ENCODE data around the gene RPN2. TPM values are rescaled to one million over a fixed set of nuclear protein-coding genes. Genes with fewer than 3 reads are reported as not detected.

RPN2 gene
- total RNA-seq, 2 experiments from 2014 or later, result 110 to 138 TPM

DNA sequence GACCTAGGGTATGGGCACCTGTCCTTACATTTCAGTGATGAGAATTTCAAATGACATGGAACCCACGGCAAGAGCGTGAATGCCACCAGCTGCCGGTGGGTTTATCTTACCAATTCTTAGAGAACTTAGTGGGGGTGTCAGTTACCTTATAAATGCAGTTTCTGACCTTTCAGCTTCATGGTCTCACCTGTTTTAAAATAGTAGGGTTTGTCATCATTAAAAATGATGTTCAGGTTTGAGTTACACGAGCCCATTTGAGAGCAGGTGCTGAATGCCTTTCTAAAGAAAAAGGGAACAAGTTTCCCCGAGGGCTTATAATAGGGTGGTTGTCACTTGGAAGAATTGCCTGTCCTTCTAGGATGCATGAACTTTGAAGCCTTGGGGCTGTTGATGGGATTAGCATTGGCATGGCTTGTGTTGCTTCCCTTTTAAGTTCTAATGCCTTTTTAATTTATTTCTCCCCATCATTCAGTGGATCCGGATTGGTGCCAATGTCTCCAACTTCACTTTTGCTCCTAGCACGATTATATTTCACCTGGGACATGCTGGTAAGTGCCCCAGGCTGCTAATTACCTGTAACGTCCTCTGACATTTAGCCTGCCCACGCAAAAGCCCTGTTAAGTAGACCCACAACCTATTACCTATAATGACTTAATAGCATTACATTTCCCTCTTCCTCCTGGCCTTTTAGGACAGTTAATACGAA lies 54.6 kb downstream of the RPN2 start:
- H3K79me2 ChIP-seq (ENCODE audit: insufficient read depth, low read depth, low read length), result no peaks in the 10 kb centered on the region
- peaks cover 98% of the 10 kb centered on the region for H3K36me3 ChIP-seq (ENCODE audit: insufficient read depth, low read length)
- H4K20me1 ChIP-seq (ENCODE audit: insufficient read depth, low read length), result no peaks in the 10 kb centered on the region
- no peak overlapping the region for H3K4me2 ChIP-seq (ENCODE audit: low read length)
- H3K9me2 ChIP-seq (ENCODE audit: insufficient read depth, low read length), result no peaks in the 10 kb centered on the region
- no peaks in the 10 kb centered on the region for H3K9me3 ChIP-seq (ENCODE audit: low read length)
- H2AFZ ChIP-seq (ENCODE audit: low read length), result no peak overlapping the region
- no peak overlapping the region for H3K4me3 ChIP-seq (ENCODE audit: low read depth, low read length, poor library complexity, severe bottlenecking)
- BruUV-seq (replicated peaks), result no TSS peak
- no peaks in the 10 kb centered on the region for H3K4me1 ChIP-seq (ENCODE audit: insufficient read depth, low read length, poor library complexity, severe bottlenecking)
- no peak for TF ChIP-seq EZH2phosphoT487 (IDR thresholded peaks at IDR 0.05; ENCODE audit: borderline replicate concordance, low read depth, low read length)
- no peak for TF ChIP-seq CTCF (conservative IDR thresholded peaks at IDR 0.05; ENCODE audit: low read length)
- ChIA-PET POLR2A (no interaction called here), CTCF (ENCODE audit: unreplicated experiment) (no interaction called here)
- no peak for DNase-seq (ENCODE audit: low spot score)
- intact Hi-C loops (cut with micrococcal nuclease; ENCODE audit: unreplicated experiment), result no loop called here
- H3K27ac ChIP-seq (ENCODE audit: low read depth, low read length, poor library complexity, severe bottlenecking), result no peak overlapping the region

DNA sequence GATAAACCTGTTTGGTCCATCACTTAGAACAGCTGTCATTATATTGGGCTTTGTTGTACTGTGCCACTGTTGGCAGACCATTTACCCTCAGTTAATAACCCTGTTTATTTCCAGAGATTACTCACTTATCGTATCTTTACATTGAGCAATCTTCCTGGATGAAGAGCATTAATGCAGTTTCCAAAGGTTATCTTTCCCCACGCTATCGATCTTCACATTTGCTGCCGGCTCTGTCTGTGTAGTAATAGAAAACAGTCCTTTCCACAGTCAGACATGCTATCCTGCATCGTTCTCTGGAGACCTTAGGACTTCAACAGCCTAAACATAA lies 55.1 kb downstream of the RPN2 start:
- no peak overlapping the region for H3K4me2 ChIP-seq (ENCODE audit: low read length)
- no peak for DNase-seq (ENCODE audit: low spot score)
- H3K9me2 ChIP-seq (ENCODE audit: insufficient read depth, low read length), result no peaks in the 10 kb centered on the region
- H3K36me3 ChIP-seq (ENCODE audit: insufficient read depth, low read length), result peaks cover 98% of the 10 kb centered on the region
- no peak overlapping the region for H3K27ac ChIP-seq (ENCODE audit: low read depth, low read length, poor library complexity, severe bottlenecking)
- intact Hi-C loops (cut with micrococcal nuclease; ENCODE audit: unreplicated experiment), result no loop called here
- BruUV-seq (replicated peaks), result no TSS peak
- no peaks in the 10 kb centered on the region for H4K20me1 ChIP-seq (ENCODE audit: insufficient read depth, low read length)
- H2AFZ ChIP-seq (ENCODE audit: low read length), result no peak overlapping the region
- no peaks in the 10 kb centered on the region for H3K9me3 ChIP-seq (ENCODE audit: low read length)
- no peaks in the 10 kb centered on the region for H3K79me2 ChIP-seq (ENCODE audit: insufficient read depth, low read depth, low read length)
- H3K4me1 ChIP-seq (ENCODE audit: insufficient read depth, low read length, poor library complexity, severe bottlenecking), result no peaks in the 10 kb centered on the region
- H3K4me3 ChIP-seq (ENCODE audit: low read depth, low read length, poor library complexity, severe bottlenecking), result no peak overlapping the region
- ChIA-PET CTCF (ENCODE audit: unreplicated experiment) (no interaction called here), POLR2A (no interaction called here)
- TF ChIP-seq CTCF (conservative IDR thresholded peaks at IDR 0.05; ENCODE audit: low read length) (no peak), EZH2phosphoT487 (IDR thresholded peaks at IDR 0.05; ENCODE audit: borderline replicate concordance, low read depth, low read length) (no peak)

- H3K4me3 ChIP-seq (ENCODE audit: low read depth, low read length, poor library complexity, severe bottlenecking), result no peak overlapping the region
- H3K27ac ChIP-seq (ENCODE audit: low read depth, low read length, poor library complexity, severe bottlenecking), result no peak overlapping the region
- intact Hi-C loops (cut with micrococcal nuclease; ENCODE audit: unreplicated experiment), result no loop called here
- POLR2A ChIA-PET, result no interaction called here
- no peaks in the 10 kb centered on the region for H3K79me2 ChIP-seq (ENCODE audit: insufficient read depth, low read depth, low read length)
- peaks cover 98% of the 10 kb centered on the region for H3K36me3 ChIP-seq (ENCODE audit: insufficient read depth, low read length)
- no peaks in the 10 kb centered on the region for H3K9me3 ChIP-seq (ENCODE audit: low read length)
- no peak for TF ChIP-seq EZH2phosphoT487 (IDR thresholded peaks at IDR 0.05; ENCODE audit: borderline replicate concordance, low read depth, low read length)
- no peak for TF ChIP-seq CTCF (conservative IDR thresholded peaks at IDR 0.05; ENCODE audit: low read length)
- no peak for DNase-seq (ENCODE audit: low spot score)
- H2AFZ ChIP-seq (ENCODE audit: low read length), result no peak overlapping the region
- CTCF ChIA-PET (ENCODE audit: unreplicated experiment), result no interaction called here
- no peak overlapping the region for H3K4me2 ChIP-seq (ENCODE audit: low read length)
- no peaks in the 10 kb centered on the region for H3K9me2 ChIP-seq (ENCODE audit: insufficient read depth, low read length)
- BruUV-seq (replicated peaks), result no TSS peak
- H4K20me1 ChIP-seq (ENCODE audit: insufficient read depth, low read length), result no peaks in the 10 kb centered on the region
- H3K4me1 ChIP-seq (ENCODE audit: insufficient read depth, low read length, poor library complexity, severe bottlenecking), result no peaks in the 10 kb centered on the region
Observed at GRCh38 chr20:37235065-37235464, 55.9 kb downstream of the RPN2 start.
